Keratinocyte (primary cell): ENCODE results near the gene ARFGEF3.

ENCODE experiments used
- CTCF ChIP-seq, 3 experiments: IDR thresholded peaks in 1 of 3; conservative IDR thresholded peaks in 1 of 3; optimal IDR thresholded peaks in 1 of 3; 2 replicates in 2 of 3; 3 replicates in 1 of 3; pipeline versions ENCODE3 to v1.5.1; 2011; ENCODE audit warnings: low read length in 3 of 3, mild to moderate bottlenecking in 3 of 3, moderate library complexity in 2 of 3, control low read depth in 1 of 3, inconsistent platforms in 1 of 3; ENCODE audit not compliant: insufficient read depth in 2 of 3; ENCODE audit errors: extremely low read depth in 1 of 3
- EZH2 ChIP-seq: IDR thresholded peaks from one replicate; pipeline ENCODE4 v1.6.1; 2012; ENCODE audit warnings: inconsistent platforms, mild to moderate bottlenecking, low read length, moderate library complexity

- no peak for TF ChIP-seq CTCF (optimal IDR thresholded peaks at IDR 0.05 in 1 of 3, IDR thresholded peaks at IDR 0.05 in 1 of 3, conservative IDR thresholded peaks at IDR 0.05 in 1 of 3; ENCODE audit: extremely low read depth in 1 of 3, insufficient read depth in 2 of 3, low read length in 3 of 3)
- no peak for TF ChIP-seq EZH2
These were observed 2.5 kb upstream of the ARFGEF3 start for GRCh38 chr6:138159246-138159645.
